ENCODE results near the gene SLC12A2. TPM values are rescaled to one million over a fixed set of nuclear protein-coding genes. Genes with fewer than 3 reads are reported as not detected.

SLC12A2 gene
- total RNA-seq, result 59.1 TPM

DNA sequence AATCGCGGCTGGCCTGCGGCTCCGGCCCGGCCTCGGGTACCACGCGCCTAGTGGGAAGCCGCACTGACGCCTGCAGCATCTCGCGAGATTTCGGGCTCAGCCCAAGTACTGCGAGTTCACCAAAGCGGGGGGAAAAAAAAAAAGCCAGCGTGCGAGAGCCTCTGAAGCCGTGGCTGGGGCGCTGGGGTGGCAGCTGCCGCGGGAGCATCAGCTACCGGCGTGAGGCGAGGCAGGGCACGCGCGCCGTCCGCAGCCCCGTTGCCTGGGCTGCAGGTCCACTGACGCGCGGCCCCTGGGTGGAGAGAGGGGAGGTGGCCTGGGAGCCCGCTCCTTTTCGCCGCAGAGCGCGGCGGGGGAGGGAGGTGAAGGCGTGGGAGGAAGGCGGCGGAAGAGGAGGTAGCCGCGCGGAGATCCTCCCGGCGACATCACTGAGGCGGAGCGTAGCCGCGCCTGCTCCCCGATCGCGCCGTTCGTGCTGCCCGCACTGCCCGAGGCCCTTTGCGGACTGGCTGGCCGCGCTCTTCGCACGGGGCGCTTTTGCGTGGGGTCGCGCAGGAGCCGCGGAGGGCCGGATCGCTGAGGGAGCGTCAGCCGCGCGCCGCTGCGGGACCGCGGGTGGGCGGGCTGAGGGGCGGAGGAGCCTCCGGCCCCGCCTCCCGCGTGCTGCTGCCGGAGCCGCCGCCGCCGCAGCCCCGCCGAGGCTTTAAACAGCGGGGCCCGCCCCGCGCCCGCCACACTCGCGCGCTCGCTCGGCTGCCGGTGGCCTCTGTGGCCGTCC lies at the start of gene SLC12A2:
TSS of gene SLC12A2 (plus strand) at position 734 of the 778 bp plus-strand sequence. CDS start 189 bp downstream, outside the sequence.
- DNase-seq, result peak; percentile 94

DNA sequence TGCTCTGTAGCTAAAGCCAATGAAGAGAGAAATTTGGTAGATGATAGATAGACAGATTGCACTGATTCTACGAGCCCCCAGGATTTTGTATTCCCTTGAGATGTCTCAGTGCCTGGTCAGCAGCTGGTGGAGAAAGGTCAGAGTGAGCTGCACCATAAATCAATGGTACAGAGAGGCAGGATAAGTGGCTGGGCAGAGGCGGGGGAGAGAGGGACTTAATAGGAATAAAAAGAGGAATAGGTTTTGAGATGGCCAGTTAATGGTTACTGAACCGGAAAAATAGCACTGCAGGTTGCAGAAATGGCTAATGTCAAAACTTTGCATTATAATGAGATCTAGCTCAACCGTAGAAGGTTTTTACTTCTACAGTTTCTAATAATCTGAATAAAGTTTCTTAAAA lies 47.9 kb upstream of the SLC12A2 start:
- no peak for DNase-seq

DNA sequence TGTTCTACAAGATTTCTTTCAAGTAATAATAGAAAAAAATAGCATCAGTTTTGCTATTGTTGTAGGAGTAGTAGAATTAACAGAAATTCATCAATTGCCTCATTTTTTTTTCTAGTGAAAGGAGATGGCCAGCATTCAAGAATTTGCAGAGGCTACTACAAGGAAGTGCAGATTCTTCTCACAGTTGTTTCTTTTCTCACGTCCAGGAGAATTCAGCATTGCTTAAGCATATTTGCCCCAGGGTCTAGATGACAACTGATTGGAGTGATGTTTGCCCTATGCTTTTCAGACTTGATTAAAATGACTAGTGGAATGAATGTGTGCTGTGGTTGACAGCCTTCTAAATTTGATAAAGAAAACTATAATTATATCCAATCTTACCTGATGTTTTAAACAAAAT lies 46.6 kb upstream of the SLC12A2 start:
- DNase-seq, result no peak

DNA sequence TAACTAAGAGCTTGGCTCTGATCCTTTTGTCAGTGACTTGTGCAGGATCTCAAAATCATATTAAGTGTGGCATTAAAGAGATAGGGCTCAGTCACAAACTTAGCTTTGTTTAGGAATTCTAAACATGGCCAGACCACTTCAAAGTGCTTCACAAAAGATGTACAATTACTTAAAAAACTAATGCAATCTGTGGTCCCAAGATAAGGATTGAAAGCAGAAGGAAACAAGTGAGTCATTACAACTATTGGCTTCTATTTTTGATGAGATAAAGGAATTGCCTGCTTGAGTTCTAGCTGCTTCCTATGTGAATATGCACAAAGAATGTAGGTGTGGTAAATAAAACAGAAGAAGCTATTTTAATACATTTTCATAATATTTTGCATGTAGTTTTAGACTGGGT lies 44.9 kb upstream of the SLC12A2 start:
- no peak for DNase-seq

DNA sequence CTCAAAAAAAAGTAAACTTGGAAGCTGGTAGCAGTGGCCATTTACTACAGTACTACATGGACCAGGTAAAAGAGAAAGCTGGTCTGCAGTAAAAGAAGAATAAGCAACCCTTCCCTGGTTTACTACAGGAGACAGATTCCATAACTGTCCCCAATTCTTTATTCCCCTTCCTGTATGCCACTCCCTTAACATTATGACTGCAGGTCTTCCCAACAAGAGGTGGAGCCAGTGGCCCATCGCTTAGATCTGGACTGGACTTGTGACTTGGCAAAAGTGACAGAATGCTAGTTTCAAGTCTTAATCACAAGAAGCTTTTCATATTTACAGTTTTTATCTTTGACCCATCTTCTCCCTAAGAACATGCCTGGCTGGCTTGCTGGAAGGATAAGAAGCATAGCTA lies 42.6 kb upstream of the SLC12A2 start:
- DNase-seq, result no peak

DNA sequence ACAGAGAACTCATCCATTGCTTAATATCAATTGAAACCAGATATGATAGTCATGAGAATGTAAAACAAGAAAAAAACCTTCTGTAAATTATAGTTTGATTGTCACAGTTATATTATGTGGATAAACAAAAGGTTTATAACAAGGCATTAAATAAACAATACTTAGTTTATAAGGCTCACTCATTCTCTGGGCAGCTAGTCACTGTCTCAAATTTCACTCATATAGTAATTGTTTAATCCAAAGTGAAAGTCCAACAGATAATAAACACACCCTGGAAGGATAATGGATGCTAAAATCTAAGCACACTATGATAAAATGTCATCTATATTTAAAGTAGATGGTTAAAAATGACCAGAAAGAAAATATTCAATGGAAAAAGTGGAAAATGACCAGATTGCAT lies 30.8 kb upstream of the SLC12A2 start:
- no peak for DNase-seq

DNA sequence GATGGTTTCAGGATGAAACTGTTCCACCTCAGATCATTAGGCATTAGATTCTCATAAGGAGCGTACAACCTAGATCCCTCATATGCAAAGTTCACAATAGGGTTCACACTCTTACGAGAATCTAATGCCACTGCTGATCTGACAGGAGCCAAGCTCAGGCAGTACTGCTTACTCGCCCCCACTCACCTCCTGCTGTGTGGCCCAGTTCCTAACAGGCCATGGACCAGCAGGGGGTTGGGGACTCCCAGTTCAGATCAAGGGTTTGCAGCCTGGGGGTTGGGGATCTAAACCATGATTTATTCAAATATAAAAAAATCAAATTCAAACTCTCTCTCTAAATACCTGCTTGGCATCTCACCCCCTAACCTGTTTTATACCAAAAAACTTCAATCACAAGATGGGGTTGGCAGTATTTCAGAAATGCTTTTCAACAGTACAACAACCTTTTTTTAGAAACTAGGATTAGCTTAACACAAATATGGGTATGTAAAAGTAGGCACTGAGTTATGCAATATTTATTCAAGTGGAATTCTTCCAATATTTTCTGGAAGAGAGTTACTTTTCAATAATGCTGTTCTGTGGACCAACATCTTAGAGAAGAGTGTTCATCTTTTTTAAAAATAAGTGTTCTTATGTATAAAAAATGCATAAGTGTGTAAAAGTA lies 30.1 kb upstream of the SLC12A2 start:
- DNase-seq, result no peak

DNA sequence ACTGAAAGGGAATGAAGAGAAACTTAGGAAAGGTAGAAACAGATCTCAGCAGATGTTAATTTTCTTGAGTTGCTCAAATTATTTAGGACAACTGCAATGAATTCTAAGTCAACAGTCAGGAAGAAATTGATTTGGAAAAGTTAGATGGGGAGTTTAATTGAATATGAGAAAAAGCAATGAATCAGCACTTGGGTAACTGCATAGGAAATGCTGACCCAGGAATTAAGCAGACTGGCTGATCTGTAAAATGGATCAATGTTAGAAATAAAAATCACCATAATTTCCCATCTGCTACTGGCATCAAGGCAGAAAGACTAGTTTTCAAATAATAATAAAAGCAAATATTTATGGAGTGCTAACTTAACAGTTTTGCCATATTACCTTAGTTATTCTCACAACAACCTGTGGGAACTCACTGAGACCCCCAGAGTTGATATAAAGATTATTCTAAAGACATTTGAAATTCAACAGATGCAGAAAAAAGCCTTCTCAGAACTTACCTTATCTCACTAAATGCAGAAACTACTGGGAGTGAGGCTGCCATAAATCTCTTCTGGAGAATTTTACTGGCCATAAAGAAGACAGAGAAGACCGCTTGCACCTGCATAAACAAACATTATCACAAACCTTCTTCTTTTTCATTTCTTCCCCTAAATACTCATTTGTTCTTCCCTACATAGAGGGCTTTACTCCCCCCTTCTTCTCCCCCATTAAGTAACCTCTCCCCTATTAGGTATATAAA lies 22.8 kb upstream of the SLC12A2 start:
- no peak for DNase-seq

DNA sequence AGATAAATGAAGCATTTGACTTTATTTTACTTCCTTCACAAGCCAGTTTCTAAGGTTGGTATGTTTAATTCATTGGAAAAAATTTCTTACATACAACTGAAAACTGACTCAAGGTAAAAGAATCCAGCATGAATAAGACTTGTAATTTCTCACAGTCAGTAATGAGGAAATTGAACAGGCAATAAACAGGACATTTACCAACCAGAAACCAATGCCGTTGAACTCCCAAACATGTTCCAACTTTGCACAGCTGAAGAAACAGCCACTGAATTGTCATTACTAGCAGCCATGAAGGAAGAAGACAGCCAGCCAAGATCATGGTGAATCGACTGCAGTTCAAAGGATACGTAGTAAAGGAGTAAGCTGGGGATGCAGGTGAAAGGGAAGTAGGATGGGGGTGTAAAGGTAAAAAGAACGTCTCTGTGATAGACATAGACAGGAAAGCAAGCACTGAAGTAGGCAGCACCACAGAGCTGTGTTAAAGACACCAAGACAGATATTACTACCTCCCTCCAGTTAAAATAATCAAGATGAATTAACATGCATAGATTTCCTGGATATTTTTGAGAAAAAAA lies 21.3 kb upstream of the SLC12A2 start:
- no peak for DNase-seq

DNA sequence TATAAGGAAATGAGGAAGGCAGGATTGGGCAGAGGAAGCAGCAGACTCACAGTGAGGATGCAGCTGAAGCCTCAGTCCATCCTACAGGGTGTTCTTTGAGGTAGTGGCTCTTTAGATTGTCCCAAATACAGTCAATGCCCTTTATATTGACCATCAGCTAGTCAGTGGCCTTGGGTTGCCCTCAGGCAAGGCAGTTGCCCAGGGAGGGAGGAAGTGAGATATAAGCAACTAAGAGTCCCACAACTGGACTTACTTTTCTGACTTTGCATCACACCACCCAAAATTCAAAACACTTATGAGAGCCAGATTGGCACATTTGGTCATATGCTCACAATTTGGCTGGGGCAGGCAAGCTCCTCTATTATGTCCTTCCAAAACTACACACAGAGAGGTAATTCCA lies 9.4 kb upstream of the SLC12A2 start:
- no peak for DNase-seq

DNA sequence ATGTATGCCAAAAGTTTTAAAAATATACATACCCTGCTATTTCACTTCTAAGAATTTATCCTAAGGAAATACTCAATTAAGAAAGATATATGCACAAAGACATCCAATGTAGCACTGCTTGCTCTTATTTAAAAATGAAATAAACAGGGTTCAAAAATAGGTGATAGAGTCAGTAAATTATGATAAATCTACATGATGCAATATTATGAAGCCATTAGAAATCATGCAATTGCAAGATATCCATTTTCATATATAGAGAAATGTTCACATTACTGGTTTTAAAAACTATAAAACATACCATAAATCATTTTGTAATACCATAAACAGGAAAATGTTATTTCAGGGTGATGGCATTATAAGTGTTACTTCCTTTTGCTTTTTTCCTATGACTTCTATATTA lies 8.6 kb upstream of the SLC12A2 start:
- no peak for DNase-seq

DNA sequence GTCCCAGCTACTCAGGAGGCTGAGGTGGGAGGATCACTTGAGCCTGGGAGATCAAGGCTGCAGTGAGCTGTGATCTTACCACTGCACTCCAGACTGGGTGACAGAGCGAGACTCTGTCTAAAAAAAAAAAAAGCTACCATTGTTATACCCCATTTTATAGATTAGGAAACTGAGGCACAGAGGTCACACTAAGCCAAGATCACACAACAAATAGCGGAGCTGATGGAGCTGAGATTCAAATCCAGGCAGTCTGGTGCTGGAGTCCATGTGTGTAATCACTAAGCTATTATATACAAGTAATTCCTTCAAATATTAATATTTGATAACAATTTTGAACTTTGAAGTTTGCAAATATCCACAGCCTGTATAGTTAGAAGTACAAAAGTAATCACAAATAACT lies 6.0 kb upstream of the SLC12A2 start:
- no peak for DNase-seq

DNA sequence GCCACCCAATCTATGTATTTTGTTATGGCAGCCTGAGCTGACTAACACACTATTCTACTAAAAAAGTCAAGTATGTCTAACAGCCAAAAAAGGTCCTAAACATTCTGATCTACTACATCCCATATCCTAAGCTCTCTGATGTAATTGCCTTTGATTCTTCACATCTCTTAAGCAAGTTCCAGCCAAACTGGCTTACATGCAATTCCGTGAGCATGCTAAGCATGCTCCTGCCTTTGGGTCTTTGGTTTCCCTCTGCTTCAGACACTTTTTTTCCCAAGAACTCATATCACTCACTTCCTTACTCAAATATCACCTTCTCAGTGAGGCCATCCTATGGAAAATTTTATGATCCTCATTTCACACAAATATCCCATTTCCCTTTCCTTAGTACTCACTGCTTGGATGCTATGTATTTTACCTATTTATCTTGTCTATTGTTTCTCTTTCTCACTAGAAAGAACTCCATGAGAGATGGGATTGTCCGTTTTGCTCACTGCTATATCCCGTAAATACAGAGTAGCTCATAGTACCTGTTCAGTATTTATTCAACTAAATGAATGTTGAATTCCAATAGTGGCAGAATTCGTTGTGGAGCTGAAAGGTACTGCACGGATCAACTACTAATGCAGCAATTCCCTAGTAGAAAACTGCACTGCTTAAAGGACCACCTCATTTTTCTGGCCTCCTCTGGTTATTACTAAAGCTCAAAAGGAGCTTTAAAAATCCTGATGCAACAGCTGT lies 2.3 kb upstream of the SLC12A2 start:
- no peak for DNase-seq

DNA sequence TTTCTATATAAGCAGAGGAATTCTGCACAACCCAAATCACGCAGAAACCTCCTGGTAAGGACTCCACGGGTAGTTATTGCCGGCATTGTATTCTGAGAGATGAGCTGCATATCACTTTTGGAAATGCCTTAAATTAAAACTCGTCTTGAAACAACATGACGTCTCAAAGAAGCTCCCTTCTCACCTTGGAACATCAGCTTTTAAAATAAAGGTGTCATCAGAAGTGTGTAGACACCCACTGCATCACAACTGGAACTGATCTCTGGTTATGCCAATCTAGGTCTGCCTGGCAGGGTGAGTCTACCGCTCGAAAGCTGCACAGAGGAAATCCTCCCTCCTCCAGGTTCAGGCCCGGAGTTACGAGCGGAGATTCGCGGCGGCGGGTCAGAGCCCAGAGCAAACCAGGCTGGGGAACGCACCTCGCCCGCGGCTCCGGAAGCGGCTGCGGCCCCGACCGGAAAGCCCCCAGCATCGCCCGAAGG lies 974 bp upstream of the SLC12A2 start:
- no peak for DNase-seq

DNA sequence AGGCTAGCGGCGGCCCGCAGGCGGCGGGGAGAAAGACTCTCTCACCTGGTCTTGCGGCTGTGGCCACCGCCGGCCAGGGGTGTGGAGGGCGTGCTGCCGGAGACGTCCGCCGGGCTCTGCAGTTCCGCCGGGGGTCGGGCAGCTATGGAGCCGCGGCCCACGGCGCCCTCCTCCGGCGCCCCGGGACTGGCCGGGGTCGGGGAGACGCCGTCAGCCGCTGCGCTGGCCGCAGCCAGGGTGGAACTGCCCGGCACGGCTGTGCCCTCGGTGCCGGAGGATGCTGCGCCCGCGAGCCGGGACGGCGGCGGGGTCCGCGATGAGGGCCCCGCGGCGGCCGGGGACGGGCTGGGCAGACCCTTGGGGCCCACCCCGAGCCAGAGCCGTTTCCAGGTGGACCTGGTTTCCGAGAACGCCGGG lies 253 bp downstream of the SLC12A2 start:
- DNase-seq, result no peak

DNA sequence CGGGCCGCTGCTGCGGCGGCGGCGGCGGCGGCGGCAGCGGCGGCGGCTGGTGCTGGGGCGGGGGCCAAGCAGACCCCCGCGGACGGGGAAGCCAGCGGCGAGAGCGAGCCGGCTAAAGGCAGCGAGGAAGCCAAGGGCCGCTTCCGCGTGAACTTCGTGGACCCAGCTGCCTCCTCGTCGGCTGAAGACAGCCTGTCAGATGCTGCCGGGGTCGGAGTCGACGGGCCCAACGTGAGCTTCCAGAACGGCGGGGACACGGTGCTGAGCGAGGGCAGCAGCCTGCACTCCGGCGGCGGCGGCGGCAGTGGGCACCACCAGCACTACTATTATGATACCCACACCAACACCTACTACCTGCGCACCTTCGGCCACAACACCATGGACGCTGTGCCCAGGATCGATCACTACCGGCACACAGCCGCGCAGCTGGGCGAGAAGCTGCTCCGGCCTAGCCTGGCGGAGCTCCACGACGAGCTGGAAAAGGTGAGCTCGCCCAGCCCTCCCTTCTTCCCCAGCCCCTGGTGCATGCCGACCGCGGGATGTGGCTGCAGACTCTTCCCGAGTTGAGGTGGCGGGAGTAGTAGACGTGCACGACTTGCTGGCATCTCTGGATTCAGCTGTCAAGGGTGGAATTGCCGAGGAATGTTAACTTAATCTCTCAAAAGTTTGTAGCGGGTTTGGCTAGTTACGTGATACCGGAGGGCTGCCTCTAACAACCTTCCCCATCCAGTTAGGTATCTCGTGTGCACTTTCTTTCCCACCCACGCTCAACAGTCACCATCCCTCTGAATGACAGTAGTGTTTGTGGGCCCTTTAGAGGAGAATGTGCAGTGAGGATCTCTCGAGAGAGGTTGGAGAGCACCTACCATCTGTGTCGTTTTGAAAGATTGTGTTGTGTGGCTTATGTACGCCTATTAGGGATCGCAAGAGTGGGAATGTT lies 932 bp downstream of the SLC12A2 start:
- DNase-seq, result peak; percentile 38

DNA sequence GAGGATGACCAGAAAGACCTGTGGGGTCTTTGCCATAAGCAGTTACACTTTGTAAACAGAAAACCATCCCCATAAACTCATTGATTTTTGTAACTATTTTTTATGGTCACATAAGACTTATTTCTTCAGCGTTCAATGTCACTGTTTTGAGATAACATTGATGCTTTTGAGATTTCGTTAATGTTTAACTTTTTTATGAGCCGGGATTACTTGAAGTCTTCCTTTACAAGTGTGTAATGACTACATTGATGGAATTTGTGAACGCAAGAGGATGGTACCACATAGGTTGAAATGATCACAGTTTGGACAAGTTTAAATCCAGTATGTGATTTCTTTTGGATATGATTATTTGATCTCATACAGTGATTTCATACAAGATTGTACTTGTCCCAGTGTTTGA lies 1.8 kb downstream of the SLC12A2 start:
- no peak for DNase-seq

DNA sequence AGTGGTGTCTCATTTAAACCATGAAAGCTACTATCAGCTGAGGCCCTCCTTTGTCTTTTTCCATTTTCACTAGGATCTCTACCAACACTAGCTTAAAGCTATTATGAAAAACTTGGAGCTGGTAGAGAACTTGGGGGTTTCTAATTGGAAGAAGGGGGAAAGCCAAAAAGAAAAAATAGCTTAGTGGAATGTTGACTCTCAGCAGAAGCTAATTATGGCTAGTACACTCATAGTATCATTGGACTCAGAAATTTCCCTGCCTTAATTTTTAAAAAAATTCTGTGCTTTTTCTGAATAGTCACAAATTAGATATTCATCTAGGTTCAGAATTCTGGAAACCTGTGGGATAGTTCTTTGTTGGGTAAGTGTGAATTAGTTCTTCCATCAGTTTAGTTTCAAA lies 8.0 kb downstream of the SLC12A2 start:
- DNase-seq, result no peak

DNA sequence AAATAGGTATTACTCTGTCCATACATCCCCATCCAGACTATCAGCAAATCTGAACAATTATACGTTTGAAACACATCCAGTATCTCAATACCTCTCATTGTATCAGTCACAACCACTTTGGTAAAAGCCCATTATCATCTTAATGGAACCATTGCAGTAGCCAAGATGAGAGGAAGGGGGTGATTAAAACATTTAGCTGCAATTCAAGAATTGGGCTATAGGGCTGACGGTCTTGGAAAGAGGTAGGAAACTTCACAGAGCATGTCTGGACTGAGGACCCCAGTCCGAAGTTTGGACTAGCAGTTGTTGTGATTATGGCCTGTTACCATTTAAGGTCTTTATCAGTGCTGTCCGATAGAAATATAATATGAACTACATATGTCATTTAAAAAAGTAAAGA lies 8.6 kb downstream of the SLC12A2 start:
- DNase-seq, result no peak

DNA sequence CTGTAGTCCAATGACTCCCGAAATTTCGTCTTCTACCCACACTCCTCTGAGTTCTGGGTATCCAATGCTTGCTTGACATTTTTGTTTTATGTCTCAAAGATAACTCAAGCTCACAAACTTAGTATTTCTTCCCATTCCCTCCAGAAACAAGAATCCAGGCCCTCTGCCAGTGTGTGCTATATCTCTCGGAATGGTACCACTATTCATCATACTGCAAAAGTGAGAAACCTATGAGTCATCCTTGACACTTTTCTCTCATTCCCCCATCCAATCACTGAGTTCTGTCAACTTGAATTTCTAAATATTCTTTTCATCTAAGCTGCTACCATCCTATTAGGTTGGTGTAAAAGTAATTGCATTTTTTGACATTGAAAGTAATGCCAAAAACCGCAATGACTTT lies 9.8 kb downstream of the SLC12A2 start:
- peak; percentile 14 for DNase-seq

DNA sequence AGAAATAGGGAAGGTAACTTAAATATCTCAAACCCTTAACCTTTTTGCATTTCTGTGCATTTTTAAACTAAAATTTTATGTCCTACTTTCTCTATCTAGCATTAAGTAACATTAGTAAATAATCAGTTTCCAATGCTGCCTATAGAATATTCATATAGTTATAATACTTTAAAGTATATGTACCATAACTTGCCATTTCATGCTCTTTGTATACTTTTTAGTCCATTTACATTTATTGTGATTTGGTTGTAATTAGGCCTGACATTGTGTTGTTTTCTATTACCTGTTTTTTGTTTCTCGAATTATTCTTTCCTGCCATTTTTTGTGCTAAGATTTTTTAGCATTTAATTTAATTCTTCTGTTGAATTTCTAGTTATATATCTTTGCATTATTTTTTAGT lies 13.7 kb downstream of the SLC12A2 start:
- DNase-seq, result no peak

Data from occipital lobe (tissue), 2 donors.